ENCODE measurements around the gene PTPRM. TPM values are rescaled to one million over a fixed set of nuclear protein-coding genes. Genes with fewer than 3 reads are reported as not detected.

PTPRM gene
- total RNA-seq, 4 donors from 2014 or later: 22.5 to 92.5 (median 39.2) TPM

DNA sequence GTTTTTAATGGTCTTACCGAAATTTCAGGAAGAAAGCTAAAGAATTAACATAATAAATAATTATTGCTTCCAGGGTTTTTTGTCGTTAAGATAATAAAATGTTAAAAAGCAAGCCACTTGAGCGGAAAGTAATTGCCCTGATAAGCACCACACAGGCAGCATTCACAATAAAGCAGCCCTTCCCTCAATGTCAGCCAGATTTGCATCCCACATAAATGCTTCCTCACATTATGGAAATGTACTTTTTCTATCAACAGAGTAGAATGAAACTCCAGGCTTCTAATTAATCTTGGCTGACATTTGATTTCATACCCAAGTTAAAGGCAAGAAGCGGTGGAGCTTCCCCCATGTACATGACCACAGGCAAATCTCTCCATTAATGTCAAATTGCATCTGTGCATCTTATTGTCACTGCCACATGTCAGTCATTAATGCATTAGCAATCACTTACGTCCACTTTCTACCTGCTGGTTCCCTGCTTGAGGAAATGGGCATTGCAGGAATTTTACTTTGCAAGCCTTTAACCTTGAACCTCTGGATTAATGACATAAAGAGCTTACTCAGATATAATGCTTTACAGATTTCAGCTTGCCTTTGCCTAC, 26.2 kb downstream of the PTPRM start:
- Histone ChIP-seq H3K36me3 (no peaks in the 10 kb centered on the region), H3K9me3 (no peaks in the 10 kb centered on the region), H3K4me1 (peaks cover 0 to 3% (median 0%) of the 10 kb centered on the region in 4 donors), H3K27ac (no peak overlapping the region), H3K4me3 (no peak overlapping the region), H3K27me3 (no peaks in the 10 kb centered on the region)
- TF ChIP-seq CTCF (IDR thresholded peaks at IDR 0.05) (no peak), EP300 (IDR thresholded peaks at IDR 0.05; ENCODE audit: low read depth) (no peak), POLR2A (IDR thresholded peaks at IDR 0.05) (no peak), POLR2AphosphoS5 (IDR thresholded peaks at IDR 0.05) (no peak)
- 68 to 69% methylated on average over 4 to 5 of the region's 5 CpGs for WGBS, 2 donors (ENCODE audit: low coverage in 1 of 2)
- intact Hi-C loops (cut with DNase I; ENCODE audit: low total_unique reads) (no loop called here), in situ Hi-C loops (cut with MboI; ENCODE audit: low pct_ligation_motif_present in 1 of 4, low pct_unique_long_range_greater_than_20kb in 1 of 4, low sequenced_read_pairs in 3 of 4) (no loop called here)
- no peak for DNase-seq

- no peak for DNase-seq
- intact Hi-C loops (cut with DNase I; ENCODE audit: low total_unique reads): no loop called here
- no peak overlapping the region for H3K4me3 ChIP-seq
- no peaks in the 10 kb centered on the region for H3K27me3 ChIP-seq
- TF ChIP-seq POLR2AphosphoS5 (IDR thresholded peaks at IDR 0.05): no peak
- H3K27ac ChIP-seq: no peak overlapping the region
- in situ Hi-C loops (cut with MboI; ENCODE audit: low pct_ligation_motif_present in 1 of 4, low pct_unique_long_range_greater_than_20kb in 1 of 4, low sequenced_read_pairs in 3 of 4): no loop called here
- peaks cover 0 to 4% (median 1%) of the 10 kb centered on the region in 4 donors for H3K4me1 ChIP-seq
- no peaks in the 10 kb centered on the region for H3K9me3 ChIP-seq
- 65% methylated on average over 4 of the region's 4 CpGs; no CpG with 5 or more reads in 1 of the 2 donors for WGBS, 2 donors (ENCODE audit: low coverage in 1 of 2)
- H3K36me3 ChIP-seq: no peaks in the 10 kb centered on the region
Measured at GRCh38 chr18:7596147-7596546, 29.0 kb downstream of the PTPRM start.

DNA sequence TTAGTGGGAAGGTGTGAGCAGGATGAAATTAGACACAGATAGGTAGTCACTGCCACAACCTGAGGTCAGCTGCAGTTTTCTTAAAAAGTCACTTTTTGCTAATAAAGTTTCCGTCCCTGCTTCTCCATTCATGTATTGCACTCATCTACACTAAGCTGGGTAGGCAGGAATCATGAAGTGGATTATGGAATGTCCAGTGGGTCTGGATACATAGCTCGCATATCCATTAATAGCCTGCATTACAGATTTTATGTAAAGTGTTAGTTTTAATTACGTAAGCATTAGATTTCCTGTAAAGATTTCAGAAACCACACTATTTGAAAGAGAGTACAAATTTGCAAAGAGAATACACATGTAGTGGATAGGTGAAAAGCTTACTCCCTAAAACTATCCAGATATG, 30.4 kb downstream of the PTPRM start:
- no peak overlapping the region for H3K27ac ChIP-seq
- WGBS, 2 donors (ENCODE audit: low coverage in 1 of 2): 73 to 90% methylated on average over 3 of the region's 3 CpGs
- intact Hi-C loops (cut with DNase I; ENCODE audit: low total_unique reads) (no loop called here), in situ Hi-C loops (cut with MboI; ENCODE audit: low pct_ligation_motif_present in 1 of 4, low pct_unique_long_range_greater_than_20kb in 1 of 4, low sequenced_read_pairs in 3 of 4) (no loop called here)
- H3K9me3 ChIP-seq: no peaks in the 10 kb centered on the region
- no peaks in the 10 kb centered on the region for H3K36me3 ChIP-seq
- TF ChIP-seq EP300 (IDR thresholded peaks at IDR 0.05; ENCODE audit: low read depth) (no peak), POLR2A (IDR thresholded peaks at IDR 0.05) (no peak), POLR2AphosphoS5 (IDR thresholded peaks at IDR 0.05) (no peak), CTCF (IDR thresholded peaks at IDR 0.05) (no peak)
- H3K4me1 ChIP-seq: peaks cover 0 to 4% (median 1%) of the 10 kb centered on the region in 4 donors
- no peak overlapping the region for H3K4me3 ChIP-seq
- H3K27me3 ChIP-seq: no peaks in the 10 kb centered on the region
- no peak for DNase-seq

- no peaks in the 10 kb centered on the region for H3K27me3 ChIP-seq
- no peaks in the 10 kb centered on the region for H3K9me3 ChIP-seq
- 73 to 83% methylated on average over 7 of the region's 7 CpGs for WGBS, 2 donors (ENCODE audit: low coverage in 1 of 2)
- no peak for TF ChIP-seq CTCF (IDR thresholded peaks at IDR 0.05)
- no peak for TF ChIP-seq POLR2A (IDR thresholded peaks at IDR 0.05)
- no peak for TF ChIP-seq POLR2AphosphoS5 (IDR thresholded peaks at IDR 0.05)
- no peak for TF ChIP-seq EP300 (IDR thresholded peaks at IDR 0.05; ENCODE audit: low read depth)
- no peaks in the 10 kb centered on the region for H3K36me3 ChIP-seq
- no peak overlapping the region for H3K4me3 ChIP-seq
- in situ Hi-C loops (cut with MboI; ENCODE audit: low pct_ligation_motif_present in 1 of 4, low pct_unique_long_range_greater_than_20kb in 1 of 4, low sequenced_read_pairs in 3 of 4) (no loop called here), intact Hi-C loops (cut with DNase I; ENCODE audit: low total_unique reads) (no loop called here)
- H3K4me1 ChIP-seq: peaks cover 0 to 4% (median 1%) of the 10 kb centered on the region in 4 donors
- no peak overlapping the region for H3K27ac ChIP-seq
- DNase-seq: no peak
Measured at GRCh38 chr18:7598167-7599047, 31.3 kb downstream of the PTPRM start.
